HG03378 (cell line): ENCODE measurements around the gene THSD7A.

ENCODE experiments used
- ATAC-seq: cut with Tn5 transposase; IDR thresholded peaks from one replicate; pipeline ENCODE4 v1.9.1; 2021; ENCODE audit warnings: mild to moderate bottlenecking, moderate library complexity; ENCODE audit not compliant: unreplicated experiment

Gene THSD7A

GRCh38 chr7:11343818-11344413 lies 488.1 kb downstream of the THSD7A start:
- ATAC-seq: peak; percentile 56

- ATAC-seq: peak; percentile 17
Observed at GRCh38 chr7:11343136-11343535, 488.9 kb downstream of the THSD7A start.

GRCh38 chr7:11341285-11341944 lies 490.6 kb downstream of the THSD7A start:
- no peak for ATAC-seq

GRCh38 chr7:11336432-11336831 lies 495.6 kb downstream of the THSD7A start:
- no peak for ATAC-seq

- no peak for ATAC-seq
Observed at GRCh38 chr7:11335947-11336346, 496.1 kb downstream of the THSD7A start.

- peak; percentile 20 for ATAC-seq
Observed at GRCh38 chr7:11332865-11333228, 499.2 kb downstream of the THSD7A start.

- ATAC-seq: peak; percentile 84
Observed at GRCh38 chr7:11332186-11332864, 499.7 kb downstream of the THSD7A start.

- ATAC-seq: no peak
Observed at GRCh38 chr7:11331128-11332102, 500.6 kb downstream of the THSD7A start.

- ATAC-seq: no peak
Observed at GRCh38 chr7:11330717-11331116, 501.3 kb downstream of the THSD7A start.

- ATAC-seq: no peak
Observed at GRCh38 chr7:11330208-11330607, 501.8 kb downstream of the THSD7A start.

- ATAC-seq: no peak
Observed at GRCh38 chr7:11329626-11330025, 502.4 kb downstream of the THSD7A start.

GRCh38 chr7:11328309-11328708 lies 503.7 kb downstream of the THSD7A start:
- no peak for ATAC-seq

GRCh38 chr7:11327633-11328032 lies 504.4 kb downstream of the THSD7A start:
- no peak for ATAC-seq
